Activated CD8-positive, alpha-beta memory T cell treated with anti-CD3 and anti-CD28 coated beads, Interleukin-2, amount 50 U/mL, for 1 hour (primary cell): ENCODE results near the gene FAM32A.
"Not testable (repeated sequence)": the region's sequence is repeated elsewhere in the genome, so short reads cannot be mapped to it uniquely, and the experiment has no call there.

Source experiments
- DNase-seq: peaks from one replicate; pipeline ENCODE4 v3.0.0-alpha.2; 2020; ENCODE audit errors: extremely low read depth

Gene FAM32A

GRCh38 chr19:16164222-16164890 is 20.9 kb upstream of the FAM32A start:
- no peak for DNase-seq

GRCh38 chr19:16166417-16166816 is 18.8 kb upstream of the FAM32A start:
- DNase-seq: no peak

GRCh38 chr19:16167055-16167454 is 18.2 kb upstream of the FAM32A start:
- no peak for DNase-seq

GRCh38 chr19:16168465-16169081 is 16.6 kb upstream of the FAM32A start:
- DNase-seq: no peak

GRCh38 chr19:16170134-16170533 is 15.1 kb upstream of the FAM32A start:
- no peak for DNase-seq

- DNase-seq: no peak
Observed at GRCh38 chr19:16175954-16176353, 9.3 kb upstream of the FAM32A start.

GRCh38 chr19:16178866-16179265 is 6.3 kb upstream of the FAM32A start:
- not testable (repeated sequence) for DNase-seq

GRCh38 chr19:16180611-16181010 is 4.6 kb upstream of the FAM32A start:
- no peak for DNase-seq

- DNase-seq: no peak
Observed at GRCh38 chr19:16184665-16185122, 516 bp upstream of the FAM32A start.

GRCh38 chr19:16185768-16186123 is 536 bp downstream of the FAM32A start:
- DNase-seq: no peak

GRCh38 chr19:16188521-16188920 is 3.3 kb downstream of the FAM32A start:
- DNase-seq: no peak

GRCh38 chr19:16190198-16190597 is 5.0 kb downstream of the FAM32A start:
- DNase-seq: no peak

GRCh38 chr19:16190736-16191135 is 5.5 kb downstream of the FAM32A start:
- DNase-seq: no peak

- DNase-seq: no peak
Observed at GRCh38 chr19:16191216-16191908, 6.2 kb downstream of the FAM32A start.

- no peak for DNase-seq
Observed at GRCh38 chr19:16193466-16193865, 8.3 kb downstream of the FAM32A start.

- no peak for DNase-seq
Observed at GRCh38 chr19:16197188-16197621, 12.0 kb downstream of the FAM32A start.

GRCh38 chr19:16197622-16198369 is 12.6 kb downstream of the FAM32A start, which contains the start of gene AP1M1:
Gene AP1M1 (plus strand): TSS chr19:16197911. CDS start chr19:16198027, 116 bp downstream.
- DNase-seq: peak; percentile 87

GRCh38 chr19:16198370-16198651 is 13.1 kb downstream of the FAM32A start:
- no peak for DNase-seq

GRCh38 chr19:16199275-16199932 is 14.2 kb downstream of the FAM32A start:
- DNase-seq: no peak

- DNase-seq: no peak
Observed at GRCh38 chr19:16200038-16201010, 15.1 kb downstream of the FAM32A start.

GRCh38 chr19:16201011-16201391 is 15.8 kb downstream of the FAM32A start:
- no peak for DNase-seq
